SU-DHL-6 (cell line): ENCODE data around the gene RAB31.

Source experiments
- H2AFZ ChIP-seq: fragments of 200-600 bp; sonication (generic); 2 replicates; pipeline ENCODE4 v1.6.1; 2014; ENCODE audit warnings: low read depth, mild to moderate bottlenecking, moderate library complexity, mixed read lengths, antibody characterized with exemption, low read length; ENCODE audit not compliant: severe bottlenecking
- H3F3A ChIP-seq: fragments of 200-600 bp; shearing (Covaris generic); 2 replicates; pipeline ENCODE4 v1.6.0; 2016; ENCODE audit warnings: antibody characterized with exemption, mild to moderate bottlenecking; ENCODE audit not compliant: insufficient read depth
- H3K27ac ChIP-seq: fragments of 200-600 bp; sonication (generic); 2 replicates; pipeline ENCODE4 v1.5.1; 2016; ENCODE audit warnings: low read depth, mild to moderate bottlenecking, low read length, moderate library complexity, mixed read lengths
- H3K27me3 ChIP-seq: fragments of 200-600 bp; sonication (generic), shearing (Covaris generic); 2 replicates; pipeline ENCODE4 v1.6.0; 2014; ENCODE audit warnings: mild to moderate bottlenecking, low read length
- H3K36me3 ChIP-seq: fragments of 200-600 bp; sonication (generic); 2 replicates; pipeline ENCODE4 v1.6.1; 2014; ENCODE audit warnings: mild to moderate bottlenecking, low read length, mixed read lengths
- H3K4me2 ChIP-seq: fragments of 300-600, 200-600 bp; shearing (Covaris generic), sonication (generic); 2 replicates; pipeline ENCODE4 v1.6.0; 2014; ENCODE audit warnings: low read length, low read depth, mild to moderate bottlenecking; ENCODE audit not compliant: poor library complexity, severe bottlenecking
- H3K4me3 ChIP-seq: fragments of 200-600 bp; sonication (generic); 2 replicates; pipeline ENCODE4 v1.5.1; 2014; ENCODE audit warnings: antibody characterized with exemption, low read length, mild to moderate bottlenecking, mixed read lengths; ENCODE audit not compliant: insufficient read depth, poor library complexity, severe bottlenecking
- H3K79me2 ChIP-seq: fragments of 200-600 bp; sonication (generic); 2 replicates; pipeline ENCODE4 v1.6.1; 2014; ENCODE audit warnings: mild to moderate bottlenecking, low read length, moderate library complexity; ENCODE audit not compliant: insufficient read depth
- H3K9ac ChIP-seq: fragments of 200-600 bp; sonication (generic); 2 replicates; pipeline ENCODE4 v1.7.0; 2014; ENCODE audit warnings: mild to moderate bottlenecking, low read length
- H3K9me2 ChIP-seq: fragments of 200-600 bp; sonication (generic); replicated peaks from 2 replicates; pipeline ENCODE4 v1.6.1; 2014; ENCODE audit warnings: low read length; ENCODE audit not compliant: insufficient read depth
- H3K9me3 ChIP-seq: fragments of 200-600 bp; sonication (generic); 2 replicates; pipeline ENCODE4 v1.6.1; 2014; ENCODE audit warnings: low read length, mixed read lengths; ENCODE audit not compliant: insufficient read depth
- H4K20me1 ChIP-seq: fragments of 200-600 bp; sonication (generic); 2 replicates; pipeline ENCODE4 v1.6.1; 2014; ENCODE audit warnings: low read depth, mild to moderate bottlenecking, antibody characterized with exemption, low read length, moderate library complexity, mixed read lengths
- CTCF ChIP-seq: fragments of 200-600 bp; sonication (generic); IDR thresholded peaks from one replicate; pipeline ENCODE4 v1.5.1; 2017; ENCODE audit warnings: antibody characterized with exemption, mild to moderate bottlenecking, low read length, moderate library complexity; ENCODE audit not compliant: insufficient read depth, poor library complexity, severe bottlenecking
- EZH2phosphoT487 ChIP-seq: fragments of 200-600 bp; sonication (generic), shearing (Covaris generic); conservative IDR thresholded peaks from 2 replicates; pipeline ENCODE4 v1.6.1; 2018; ENCODE audit warnings: mild to moderate bottlenecking, antibody characterized with exemption, low read length, moderate library complexity, mixed read lengths

Gene RAB31

DNA sequence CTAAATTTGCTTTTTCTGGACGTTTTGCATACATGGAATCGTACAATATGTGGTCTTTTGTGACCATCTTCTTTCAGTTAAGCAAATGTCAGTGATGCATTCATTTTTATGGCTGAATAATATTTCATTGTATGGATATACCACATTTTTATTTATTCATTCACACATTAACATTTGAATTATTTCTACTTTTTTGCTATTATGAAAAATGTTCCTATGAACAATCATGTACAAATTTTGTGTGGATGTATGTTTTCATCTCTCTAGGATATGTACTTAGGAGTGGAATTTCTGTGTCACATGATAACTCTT, 110.3 kb downstream of the RAB31 start:
- H3K27ac ChIP-seq, result no peak overlapping the region
- no peak overlapping the region for H3K4me3 ChIP-seq
- no peaks in the 10 kb centered on the region for H3K27me3 ChIP-seq
- no peaks in the 10 kb centered on the region for H3K9me2 ChIP-seq
- no peaks in the 10 kb centered on the region for H3K9me3 ChIP-seq
- no peak overlapping the region for H2AFZ ChIP-seq
- no peak for TF ChIP-seq CTCF
- no peaks in the 10 kb centered on the region for H4K20me1 ChIP-seq
- no peak overlapping the region for H3K9ac ChIP-seq
- H3F3A ChIP-seq, result no peaks in the 10 kb centered on the region
- no peak overlapping the region for H3K4me2 ChIP-seq
- no peaks in the 10 kb centered on the region for H3K36me3 ChIP-seq
- H3K79me2 ChIP-seq, result no peaks in the 10 kb centered on the region

GRCh38 chr18:9820127-9820526, 112.0 kb downstream of the RAB31 start:
- Histone ChIP-seq H3K4me3 (no peak overlapping the region), H3K27ac (no peak overlapping the region), H4K20me1 (no peaks in the 10 kb centered on the region), H3K9me2 (no peaks in the 10 kb centered on the region), H3F3A (no peaks in the 10 kb centered on the region), H3K27me3 (no peaks in the 10 kb centered on the region), H3K36me3 (no peaks in the 10 kb centered on the region), H3K9ac (no peak overlapping the region), H3K9me3 (no peaks in the 10 kb centered on the region), H3K4me2 (no peak overlapping the region), H2AFZ (no peak overlapping the region), H3K79me2 (no peaks in the 10 kb centered on the region)
- TF ChIP-seq CTCF (no peak), EZH2phosphoT487 (no peak)

- H3F3A ChIP-seq, result no peaks in the 10 kb centered on the region
- H4K20me1 ChIP-seq, result no peaks in the 10 kb centered on the region
- no peak overlapping the region for H2AFZ ChIP-seq
- H3K27me3 ChIP-seq, result no peaks in the 10 kb centered on the region
- no peaks in the 10 kb centered on the region for H3K9me3 ChIP-seq
- TF ChIP-seq CTCF (no peak), EZH2phosphoT487 (no peak)
- H3K36me3 ChIP-seq, result no peaks in the 10 kb centered on the region
- no peak overlapping the region for H3K4me2 ChIP-seq
- no peak overlapping the region for H3K4me3 ChIP-seq
- H3K9ac ChIP-seq, result no peak overlapping the region
- no peaks in the 10 kb centered on the region for H3K9me2 ChIP-seq
- H3K79me2 ChIP-seq, result no peaks in the 10 kb centered on the region
- no peak overlapping the region for H3K27ac ChIP-seq
Observed at GRCh38 chr18:9820719-9821118, 112.6 kb downstream of the RAB31 start.
